Neural cell (in vitro differentiated cells): ENCODE results near the gene VSTM2B. TPM values are rescaled to one million over a fixed set of nuclear protein-coding genes. Genes with fewer than 3 reads are reported as not detected.

Source experiments
- H2AFZ ChIP-seq: fragments of 200-600, 300-800 bp; sonication (generic), shearing (Covaris generic); 2 replicates; pipeline ENCODE4 v1.6.0; 2014; ENCODE audit warnings: low read depth, mild to moderate bottlenecking, antibody characterized with exemption, low read length, moderate library complexity
- H3F3A ChIP-seq: fragments of 200-600 bp; shearing (Covaris generic); 2 replicates; pipeline ENCODE4 v1.6.1; 2016; ENCODE audit warnings: mild to moderate bottlenecking, moderate library complexity, mixed read lengths, antibody characterized with exemption, low read length; ENCODE audit not compliant: insufficient read depth, poor library complexity, severe bottlenecking
- H3K27ac ChIP-seq: fragments of 200-600, 300-800 bp; sonication (generic), shearing (Covaris generic); 2 replicates; pipeline ENCODE4 v1.5.1; 2014; ENCODE audit warnings: mild to moderate bottlenecking, low read length, moderate library complexity
- H3K27me3 ChIP-seq: fragments of 300-800, 200-600 bp; sonication (generic), shearing (Covaris generic); 2 replicates; pipeline ENCODE4 v1.6.0; 2014; ENCODE audit warnings: mild to moderate bottlenecking, low read depth, low read length, moderate library complexity; ENCODE audit not compliant: insufficient read depth
- H3K36me3 ChIP-seq: fragments of 300-800, 200-600 bp; sonication (generic), shearing (Covaris generic); 2 replicates; pipeline ENCODE4 v1.5.1; 2014; ENCODE audit warnings: mild to moderate bottlenecking, antibody characterized with exemption, low read length, moderate library complexity; ENCODE audit not compliant: insufficient read depth
- H3K4me2 ChIP-seq: fragments of 300-800, 200-600 bp; sonication (generic), shearing (Covaris generic); 2 replicates; pipeline ENCODE4 v1.6.0; 2014; ENCODE audit warnings: mild to moderate bottlenecking, low read length
- H3K4me3 ChIP-seq: fragments of 300-800, 200-600 bp; sonication (generic), shearing (Covaris generic); 2 replicates; pipeline ENCODE4 v1.5.1; 2014; ENCODE audit warnings: mild to moderate bottlenecking, low read length, moderate library complexity
- H3K79me2 ChIP-seq: fragments of 200-600 bp; shearing (Covaris generic); replicated peaks from 2 replicates; pipeline ENCODE4 v1.6.0; 2014; ENCODE audit warnings: mild to moderate bottlenecking, low read length, moderate library complexity; ENCODE audit not compliant: insufficient read depth
- H3K9ac ChIP-seq: fragments of 300-800, 200-600 bp; sonication (generic), shearing (Covaris generic); 2 replicates; pipeline ENCODE4 v1.6.1; 2016; ENCODE audit warnings: mild to moderate bottlenecking, low read length, mixed read lengths
- H3K9me2 ChIP-seq: fragments of 200-600 bp; shearing (Covaris generic); 2 replicates; pipeline ENCODE4 v1.6.1; 2016; ENCODE audit warnings: mild to moderate bottlenecking, low read length, mixed read lengths; ENCODE audit not compliant: insufficient read depth
- H3K9me3 ChIP-seq: fragments of 200-600, 300-800 bp; sonication (generic), shearing (Covaris generic); 2 replicates; pipeline ENCODE4 v1.6.1; 2016; ENCODE audit warnings: mild to moderate bottlenecking, mixed run types, low read length, moderate library complexity, mixed read lengths
- H4K20me1 ChIP-seq: fragments of 200-600 bp; shearing (Covaris generic); 2 replicates; pipeline ENCODE4 v1.6.1; 2016; ENCODE audit warnings: mild to moderate bottlenecking, mixed run types; ENCODE audit not compliant: insufficient read depth
- CTCF ChIP-seq: fragments of 450-650 bp; IDR thresholded peaks from 2 replicates; pipeline ENCODE4 v1.5.1; 2014; ENCODE audit warnings: antibody characterized with exemption, mild to moderate bottlenecking, moderate library complexity; ENCODE audit not compliant: poor library complexity, severe bottlenecking
- EP300 ChIP-seq: fragments of 450-650 bp; conservative IDR thresholded peaks from 2 replicates; pipeline ENCODE4 v1.6.1; 2014; ENCODE audit warnings: antibody characterized with exemption, mild to moderate bottlenecking, moderate library complexity; ENCODE audit not compliant: poor library complexity, severe bottlenecking
- EZH2 ChIP-seq: fragments of 200-600, 300-800 bp; shearing (Covaris generic), sonication (generic); IDR thresholded peaks from 2 replicates; pipeline ENCODE4 v1.6.1; 2014; ENCODE audit warnings: antibody characterized with exemption, low read length, borderline replicate concordance, mild to moderate bottlenecking; ENCODE audit not compliant: insufficient read depth, poor library complexity, severe bottlenecking
- MXI1 ChIP-seq: fragments of 450-650 bp; conservative IDR thresholded peaks from 2 replicates; pipeline ENCODE4 v1.6.1; 2014; ENCODE audit warnings: antibody characterized with exemption, mild to moderate bottlenecking; ENCODE audit not compliant: poor library complexity, severe bottlenecking
- POLR2AphosphoS5 ChIP-seq: IDR thresholded peaks from 2 replicates; pipeline ENCODE4 v1.6.1; 2012
- RAD21 ChIP-seq: fragments of 450-650 bp; conservative IDR thresholded peaks from 2 replicates; pipeline ENCODE4 v1.6.1; 2014; ENCODE audit warnings: antibody characterized with exemption, mild to moderate bottlenecking, moderate library complexity
- SMC3 ChIP-seq: fragments of 450-650 bp; conservative IDR thresholded peaks from 2 replicates; pipeline ENCODE4 v1.6.1; 2014; ENCODE audit warnings: antibody characterized with exemption, mild to moderate bottlenecking, moderate library complexity; ENCODE audit not compliant: poor library complexity
- TAF1 ChIP-seq: IDR thresholded peaks from 2 replicates; pipeline ENCODE4 v1.6.1; 2012; ENCODE audit warnings: low read depth
- polyA plus RNA-seq: library from polyadenylated mRNA; depleted of rRNA; stranded (reverse); fragments of >200 nt; gene quantifications from 2 replicates; pipeline ENCODE4 v1.2.3, GENCODE V29; 2014
- TF ChIP-seq, protein P1 (sequence below): IDR thresholded peaks from 2 replicates; pipeline ENCODE4 v1.6.1; 2012; ENCODE audit warnings: borderline replicate concordance

VSTM2B gene
- polyA plus RNA-seq, 1 donor from 2014 or later: 24.4 TPM

DNA sequence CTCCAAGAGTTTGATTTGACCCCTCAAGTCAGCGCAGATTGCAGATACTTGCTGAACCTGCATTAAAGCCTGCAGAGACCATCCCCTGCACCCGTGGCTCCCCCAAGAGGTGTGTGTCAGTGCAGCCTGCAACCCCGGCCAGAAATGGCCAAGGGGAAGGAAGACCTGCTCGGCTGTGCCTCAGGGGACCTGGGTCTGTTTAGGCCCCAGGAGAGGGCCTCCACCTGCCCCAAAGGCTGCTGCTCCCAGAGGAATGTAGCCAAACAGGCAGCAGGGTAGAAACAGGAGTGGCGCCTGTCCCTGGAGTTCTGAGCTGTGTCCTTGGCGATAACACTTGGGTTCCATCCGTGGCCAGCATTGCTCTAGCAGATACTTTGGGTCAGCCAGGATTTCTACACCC, 88.3 kb downstream of the VSTM2B start:
- no peak overlapping the region for H2AFZ ChIP-seq
- no peaks in the 10 kb centered on the region for H3K79me2 ChIP-seq
- TF ChIP-seq EZH2 (no peak), MXI1 (no peak), CTCF (no peak), POLR2AphosphoS5 (no peak), SMC3 (no peak), RAD21 (no peak), EP300 (no peak), TAF1 (no peak)
- TF ChIP-seq, protein P1, sequence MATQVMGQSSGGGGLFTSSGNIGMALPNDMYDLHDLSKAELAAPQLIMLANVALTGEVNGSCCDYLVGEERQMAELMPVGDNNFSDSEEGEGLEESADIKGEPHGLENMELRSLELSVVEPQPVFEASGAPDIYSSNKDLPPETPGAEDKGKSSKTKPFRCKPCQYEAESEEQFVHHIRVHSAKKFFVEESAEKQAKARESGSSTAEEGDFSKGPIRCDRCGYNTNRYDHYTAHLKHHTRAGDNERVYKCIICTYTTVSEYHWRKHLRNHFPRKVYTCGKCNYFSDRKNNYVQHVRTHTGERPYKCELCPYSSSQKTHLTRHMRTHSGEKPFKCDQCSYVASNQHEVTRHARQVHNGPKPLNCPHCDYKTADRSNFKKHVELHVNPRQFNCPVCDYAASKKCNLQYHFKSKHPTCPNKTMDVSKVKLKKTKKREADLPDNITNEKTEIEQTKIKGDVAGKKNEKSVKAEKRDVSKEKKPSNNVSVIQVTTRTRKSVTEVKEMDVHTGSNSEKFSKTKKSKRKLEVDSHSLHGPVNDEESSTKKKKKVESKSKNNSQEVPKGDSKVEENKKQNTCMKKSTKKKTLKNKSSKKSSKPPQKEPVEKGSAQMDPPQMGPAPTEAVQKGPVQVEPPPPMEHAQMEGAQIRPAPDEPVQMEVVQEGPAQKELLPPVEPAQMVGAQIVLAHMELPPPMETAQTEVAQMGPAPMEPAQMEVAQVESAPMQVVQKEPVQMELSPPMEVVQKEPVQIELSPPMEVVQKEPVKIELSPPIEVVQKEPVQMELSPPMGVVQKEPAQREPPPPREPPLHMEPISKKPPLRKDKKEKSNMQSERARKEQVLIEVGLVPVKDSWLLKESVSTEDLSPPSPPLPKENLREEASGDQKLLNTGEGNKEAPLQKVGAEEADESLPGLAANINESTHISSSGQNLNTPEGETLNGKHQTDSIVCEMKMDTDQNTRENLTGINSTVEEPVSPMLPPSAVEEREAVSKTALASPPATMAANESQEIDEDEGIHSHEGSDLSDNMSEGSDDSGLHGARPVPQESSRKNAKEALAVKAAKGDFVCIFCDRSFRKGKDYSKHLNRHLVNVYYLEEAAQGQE: no peak
- peaks cover 5% of the 10 kb centered on the region for H3K36me3 ChIP-seq
- H3K4me3 ChIP-seq: no peak overlapping the region
- H3F3A ChIP-seq: no peaks in the 10 kb centered on the region
- H4K20me1 ChIP-seq: no peaks in the 10 kb centered on the region
- H3K4me2 ChIP-seq: no peak overlapping the region
- no peaks in the 10 kb centered on the region for H3K27me3 ChIP-seq
- no peaks in the 10 kb centered on the region for H3K9me2 ChIP-seq
- no peaks in the 10 kb centered on the region for H3K9me3 ChIP-seq
- no peak overlapping the region for H3K9ac ChIP-seq
- no peak overlapping the region for H3K27ac ChIP-seq

Other genes with a start within 250 kb of the VSTM2B start
- gene POP4, start 80.3 kb downstream of the VSTM2B start, polyA plus RNA-seq: 95.2 and 101 TPM in 2 replicates
- gene PLEKHF1, start 139.5 kb downstream of the VSTM2B start, polyA plus RNA-seq: not detected in 2 replicates
- 77.0 and 83.8 TPM in 2 replicates for gene C19orf12, start 189.3 kb downstream of the VSTM2B start, polyA plus RNA-seq